HG03175 (cell line): Measurements from ENCODE around the gene MS4A4A.
"Not testable (repeated sequence)": the region's sequence is repeated elsewhere in the genome, so short reads cannot be mapped to it uniquely, and the experiment has no call there.

Experiments used
- ATAC-seq: cut with Tn5 transposase; IDR thresholded peaks from one replicate; pipeline ENCODE4 v1.9.1; 2021; ENCODE audit warnings: mild to moderate bottlenecking, moderate library complexity; ENCODE audit not compliant: unreplicated experiment

MS4A4A gene

DNA sequence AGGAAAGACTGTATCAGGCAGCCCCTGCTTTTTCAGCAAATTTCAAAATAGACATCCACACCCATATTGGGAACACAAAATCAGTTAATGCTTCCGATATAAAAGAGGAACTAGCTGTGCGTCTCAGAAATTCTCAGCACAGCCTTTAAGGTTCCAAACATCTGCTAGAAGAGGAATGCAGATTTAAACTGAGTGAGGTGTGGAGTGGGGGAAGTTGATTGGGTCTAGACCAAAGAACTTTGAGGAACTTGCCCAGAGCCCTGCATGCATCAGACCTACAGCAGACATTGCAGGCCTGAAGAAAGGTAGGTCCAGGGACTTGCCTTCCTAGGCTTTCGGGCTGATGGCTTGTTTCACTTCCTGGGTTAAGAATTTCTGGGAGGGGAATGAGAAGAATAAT is at the start of gene MS4A4A:
MS4A4A (plus strand) TSS at position 255 of the 400 bp plus-strand sequence; CDS start at position 265, 10 bp downstream.
- ATAC-seq = no peak

DNA sequence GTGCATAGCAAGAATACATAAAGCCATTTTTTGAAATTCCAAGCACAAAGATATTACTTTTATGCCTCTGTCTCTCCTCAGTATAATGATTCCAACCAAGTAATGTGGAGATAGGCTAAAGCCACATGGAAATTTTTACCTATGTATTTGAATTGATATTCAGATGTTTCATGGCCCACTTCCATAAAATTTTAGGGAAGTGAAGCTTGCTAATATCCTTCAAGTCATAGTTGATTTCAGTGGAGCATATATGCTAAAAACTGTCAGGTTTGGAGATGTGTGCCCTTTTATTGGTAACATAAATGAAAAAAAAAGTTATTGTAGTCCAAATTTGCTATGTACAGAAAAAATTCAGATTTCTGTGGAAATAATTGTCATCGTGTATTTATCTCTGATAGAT is 49.8 kb upstream of the MS4A4A start:
- no peak for ATAC-seq

DNA sequence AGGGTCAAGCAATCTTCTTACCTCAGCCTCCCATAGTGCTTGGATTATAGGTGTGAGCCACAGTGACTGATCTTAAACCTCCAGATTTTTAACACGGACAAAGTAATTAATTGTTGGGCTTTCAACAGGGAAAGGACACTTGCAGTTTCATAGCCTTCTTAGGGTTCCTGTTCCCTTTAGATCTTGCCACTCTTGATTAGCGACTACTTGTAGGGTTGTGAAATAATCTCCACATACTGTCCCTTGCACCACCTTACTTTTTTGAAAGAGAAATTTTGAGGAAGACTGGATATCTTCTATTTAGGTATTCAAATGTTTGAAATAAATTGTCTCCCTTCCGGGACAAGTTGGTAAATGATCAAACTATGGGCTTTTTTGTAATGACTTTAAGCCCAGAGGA is 45.1 kb upstream of the MS4A4A start:
- ATAC-seq = no peak

DNA sequence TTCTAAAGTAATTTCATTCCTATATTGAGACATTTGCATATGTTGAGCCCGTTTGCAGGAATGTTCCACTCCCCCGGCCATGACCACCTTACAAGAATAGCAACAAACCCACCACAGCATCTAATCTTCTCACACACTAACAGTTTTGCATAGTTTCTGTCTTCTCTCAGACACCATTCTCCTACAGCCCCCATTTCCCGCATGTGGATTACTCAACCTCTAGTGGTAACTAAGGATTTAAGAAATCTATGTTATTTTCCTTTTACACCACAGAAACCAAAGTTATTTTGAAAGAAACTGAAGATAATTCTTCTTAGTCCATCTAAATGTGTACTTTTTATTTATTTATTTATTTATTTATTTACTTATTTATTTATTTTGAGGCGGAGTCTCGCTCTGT is 39.8 kb upstream of the MS4A4A start:
- no peak for ATAC-seq

DNA sequence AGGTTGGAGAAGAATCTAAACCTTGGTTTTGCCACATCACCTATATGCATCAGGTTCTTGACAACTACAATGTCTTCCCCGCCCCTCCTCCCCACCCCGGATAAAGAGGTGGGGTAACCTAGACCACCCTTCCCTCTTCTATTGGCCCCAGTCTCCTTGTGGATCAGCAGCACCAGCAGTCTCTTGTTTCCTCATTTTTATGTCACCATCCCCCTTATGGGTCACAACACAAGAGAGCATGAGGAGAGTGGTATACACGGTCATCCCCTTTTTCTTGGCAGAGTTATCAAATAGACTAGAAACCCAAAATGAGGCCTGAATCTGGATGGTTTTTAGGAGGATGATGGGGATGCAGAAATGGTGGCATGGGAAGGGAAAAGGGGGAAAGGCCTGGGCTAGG is 38.7 kb upstream of the MS4A4A start:
- ATAC-seq = no peak

DNA sequence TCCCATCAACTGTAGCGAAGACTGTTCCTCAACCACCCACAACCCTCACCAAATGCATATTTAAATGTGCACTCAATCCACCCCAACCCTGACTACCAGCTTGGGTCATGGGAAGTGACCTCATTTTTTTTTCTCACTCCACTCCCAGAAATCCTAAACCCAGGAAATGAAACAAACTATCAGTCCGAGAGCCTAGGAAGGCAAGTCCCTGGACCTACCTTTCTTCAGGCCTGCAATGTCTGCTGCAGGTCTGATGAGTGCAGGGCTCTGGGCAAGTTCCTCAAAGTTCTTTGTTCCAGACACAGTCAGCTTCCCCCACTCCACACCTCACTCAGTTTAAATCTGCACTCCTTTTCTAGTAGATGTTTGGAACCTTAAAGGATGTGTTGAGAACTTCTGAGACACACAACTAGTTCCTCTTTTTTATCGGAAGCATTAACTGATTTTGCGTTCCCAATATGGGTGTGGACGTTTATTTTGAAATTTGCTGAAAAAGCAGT is 37.7 kb upstream of the MS4A4A start, which contains the start of gene MS4A4E:
MS4A4E (minus strand) TSS at position 398 of the 500 bp plus-strand sequence. CDS start 13,082 bp downstream, outside the sequence.
- no peak for ATAC-seq

DNA sequence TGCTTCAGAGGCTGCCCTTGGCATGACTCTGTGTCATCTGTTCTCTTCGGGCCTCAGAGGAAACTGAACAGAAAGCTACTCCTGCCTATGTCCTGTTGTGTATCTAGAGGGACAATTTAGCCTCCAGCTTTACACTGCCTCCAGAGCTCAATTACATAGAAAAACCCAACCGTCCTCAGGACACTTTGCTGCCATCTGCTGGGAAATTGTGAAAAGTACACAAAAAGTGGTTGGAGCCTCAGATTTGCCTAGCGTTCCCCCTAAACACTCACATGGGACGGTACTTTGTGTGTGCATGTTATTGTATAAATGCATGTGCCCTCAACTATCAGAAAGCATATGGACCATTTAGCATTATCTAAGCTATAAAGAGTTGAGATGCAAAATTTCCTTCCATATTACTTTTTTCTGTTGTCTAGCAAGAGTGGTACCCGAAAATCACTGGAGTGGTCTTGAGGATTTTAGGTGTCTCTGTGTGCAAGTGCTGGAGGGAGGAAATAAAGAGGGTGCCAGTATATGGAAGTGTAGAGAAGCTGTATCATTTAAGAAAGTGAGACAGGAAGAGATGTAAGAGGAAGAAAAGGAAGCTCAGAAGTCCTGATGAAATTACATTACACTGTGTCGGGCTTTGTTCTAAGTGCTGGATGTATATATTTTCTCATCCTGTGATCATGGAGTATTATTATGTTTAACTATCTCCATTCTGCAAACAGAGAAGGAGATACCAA is 28.8 kb upstream of the MS4A4A start:
- ATAC-seq = no peak

DNA sequence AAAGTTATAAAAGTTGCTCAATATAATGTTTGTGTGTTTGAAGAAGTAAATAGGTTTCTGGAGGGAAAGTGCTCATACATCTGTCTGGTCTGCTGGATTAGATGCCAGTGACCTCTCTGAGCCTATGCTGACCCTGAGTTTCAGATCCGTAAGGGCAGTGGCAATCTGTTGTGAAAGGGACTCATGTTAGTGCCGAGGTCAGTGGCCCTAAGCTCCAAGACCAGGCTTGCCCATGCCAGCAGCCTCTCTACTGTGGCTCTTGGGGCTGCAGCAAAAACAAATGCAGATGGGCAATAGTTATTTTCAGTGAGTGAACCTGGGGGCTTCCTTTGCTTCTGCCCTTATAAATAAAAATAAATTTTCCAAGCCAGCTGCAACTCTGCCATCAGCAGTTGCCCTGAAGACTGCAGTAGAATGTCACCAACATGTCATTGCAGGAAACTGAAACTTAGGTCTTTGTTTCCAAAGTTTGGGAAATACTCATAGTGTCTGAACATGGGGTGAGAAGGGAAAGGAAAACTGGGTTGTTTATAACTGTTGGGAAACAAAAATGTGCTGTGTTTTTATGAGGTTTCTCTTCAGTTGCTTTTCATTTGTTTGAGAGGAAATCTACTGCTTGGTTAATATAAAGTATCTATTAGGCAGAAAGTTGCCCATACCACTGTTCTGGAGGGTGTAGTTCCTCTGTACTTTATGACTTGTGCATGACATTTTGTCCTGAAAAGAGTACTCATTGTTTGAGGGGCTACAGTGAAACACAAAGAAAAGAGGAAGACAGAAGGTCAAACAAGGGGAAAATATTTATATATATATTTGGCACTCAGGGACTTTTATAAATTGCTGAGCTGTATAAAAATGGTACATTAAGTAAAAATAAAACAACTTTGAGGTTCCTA is 28.0 kb upstream of the MS4A4A start:
- ATAC-seq = no peak

DNA sequence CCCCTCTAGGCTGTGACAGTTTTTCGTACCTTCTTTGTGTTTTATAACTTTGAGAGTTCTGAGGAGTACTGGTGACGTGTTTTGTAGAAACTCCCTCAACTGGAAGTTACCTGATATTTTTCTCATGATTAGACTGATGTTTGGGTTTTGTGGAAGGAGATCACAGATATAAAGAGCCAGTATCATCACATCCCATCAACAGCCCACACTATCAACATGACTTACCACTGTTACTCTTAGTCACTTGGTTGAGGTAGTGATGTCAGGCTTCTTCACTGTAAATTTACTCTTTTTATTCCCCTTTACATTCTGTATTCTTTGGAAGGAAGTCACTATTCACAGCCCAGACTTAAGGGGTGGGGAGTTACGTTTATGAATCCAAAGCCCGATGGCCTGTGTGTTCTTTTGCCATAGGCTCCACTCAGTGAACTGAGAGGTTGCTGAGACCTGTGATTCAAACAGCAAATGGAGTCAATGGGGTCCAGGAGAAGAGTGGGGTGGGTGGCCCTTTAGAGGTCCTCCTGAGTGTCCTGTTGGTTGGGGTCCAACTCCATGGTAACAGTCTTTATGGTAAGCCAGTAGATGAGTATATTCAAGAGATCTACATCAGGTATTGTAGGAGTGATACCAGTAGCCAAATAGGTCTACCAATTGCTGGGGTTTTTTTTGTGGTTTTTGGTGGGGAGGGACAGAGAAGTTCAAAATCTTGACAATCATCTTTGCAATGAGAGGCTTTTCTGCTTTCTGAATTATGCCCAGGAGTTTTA is 22.3 kb upstream of the MS4A4A start:
- no peak for ATAC-seq

DNA sequence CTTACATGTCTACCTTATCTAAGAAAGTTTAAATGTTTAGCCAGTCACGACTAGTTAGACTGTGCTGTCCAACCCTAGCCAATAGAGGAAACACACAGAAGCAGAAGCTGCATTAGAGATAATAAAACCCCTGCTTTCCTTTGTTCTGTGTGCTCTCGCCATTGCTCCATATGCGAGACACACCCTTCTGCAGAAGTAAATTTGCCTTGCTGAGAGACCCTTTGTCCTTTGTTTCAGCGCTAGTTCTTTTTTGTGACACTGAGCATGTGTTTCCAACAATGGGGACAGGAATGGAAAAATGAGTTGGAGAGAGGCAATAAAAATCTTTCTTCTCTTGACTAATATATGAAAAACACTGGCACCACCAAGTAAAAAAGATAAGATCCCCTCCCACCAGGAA is 19.5 kb upstream of the MS4A4A start:
- ATAC-seq = no peak

DNA sequence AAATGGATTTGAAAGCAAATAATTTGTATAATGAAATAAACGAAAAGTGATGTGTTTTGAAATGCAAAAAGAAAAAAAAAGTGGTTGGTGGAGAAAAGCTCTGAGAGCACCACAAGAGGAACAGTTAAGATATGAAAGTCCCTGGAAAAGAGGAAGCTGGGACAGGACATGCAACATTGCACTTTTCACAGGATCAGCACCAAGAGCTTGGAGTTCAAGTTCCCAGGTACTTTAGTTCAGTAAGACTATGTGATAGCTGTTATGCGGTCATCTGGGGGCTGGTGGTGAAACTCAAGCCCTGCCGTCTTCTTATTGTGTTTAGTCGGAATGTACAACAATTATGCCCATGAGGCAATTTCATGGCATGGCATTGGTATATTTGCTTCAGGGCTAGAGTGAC is 17.1 kb upstream of the MS4A4A start:
- no peak for ATAC-seq

DNA sequence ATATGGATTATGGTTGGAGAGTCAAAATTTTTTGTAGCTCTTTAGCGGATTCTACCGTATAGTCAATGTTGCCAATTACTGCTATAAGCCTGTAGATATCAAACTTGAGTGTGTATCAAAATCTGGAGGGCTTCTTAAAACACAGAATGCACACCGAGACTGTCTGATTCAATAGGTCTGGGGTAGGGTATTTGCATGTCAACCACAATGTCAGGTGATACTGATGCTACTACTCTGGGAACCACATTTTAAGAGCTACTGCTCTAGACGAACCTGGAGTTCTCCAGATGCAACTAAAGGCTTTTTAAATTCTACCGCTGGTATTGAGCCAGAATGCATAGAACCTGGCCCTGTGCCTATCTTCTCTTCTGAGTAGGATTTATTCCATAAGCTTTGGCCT is 15.8 kb upstream of the MS4A4A start:
- no peak for ATAC-seq

DNA sequence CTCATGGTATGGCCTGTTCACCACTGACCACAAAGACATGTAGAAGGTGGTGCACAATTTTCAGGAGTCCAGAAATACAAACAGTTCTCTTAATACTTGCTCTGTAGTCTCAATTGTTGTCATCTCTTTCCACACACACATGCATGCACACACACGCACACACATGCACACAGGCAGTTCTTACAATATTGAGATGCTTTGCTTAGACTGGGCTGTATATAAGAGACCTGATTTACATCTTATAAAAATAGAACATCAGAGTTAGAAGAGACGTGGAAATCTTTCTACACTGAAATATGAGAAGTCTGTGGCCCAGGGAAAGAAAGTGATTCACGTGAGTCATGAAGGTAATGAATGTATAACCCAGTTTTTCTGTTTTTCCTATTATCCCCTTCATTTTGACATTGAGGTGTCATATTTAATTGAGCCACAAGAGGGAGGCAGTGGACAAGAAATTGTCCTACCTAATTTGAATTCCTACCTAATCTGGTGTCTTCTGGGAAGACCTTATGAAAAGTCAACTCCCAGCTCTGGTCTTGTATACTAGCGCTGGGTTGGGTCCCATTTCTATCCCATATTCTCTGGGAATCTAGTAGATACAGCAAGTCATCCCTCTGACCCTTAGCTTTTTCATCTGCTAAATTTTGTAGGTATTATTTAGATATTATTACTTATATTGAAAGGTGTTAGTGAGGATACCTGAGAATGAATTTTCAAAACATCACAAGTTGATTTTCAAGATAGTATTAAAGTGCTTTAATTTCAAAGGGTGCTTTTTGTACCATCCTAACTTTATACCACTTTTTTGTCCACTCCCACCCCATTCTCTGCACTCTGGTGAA is 14.9 kb upstream of the MS4A4A start:
- ATAC-seq = no peak

DNA sequence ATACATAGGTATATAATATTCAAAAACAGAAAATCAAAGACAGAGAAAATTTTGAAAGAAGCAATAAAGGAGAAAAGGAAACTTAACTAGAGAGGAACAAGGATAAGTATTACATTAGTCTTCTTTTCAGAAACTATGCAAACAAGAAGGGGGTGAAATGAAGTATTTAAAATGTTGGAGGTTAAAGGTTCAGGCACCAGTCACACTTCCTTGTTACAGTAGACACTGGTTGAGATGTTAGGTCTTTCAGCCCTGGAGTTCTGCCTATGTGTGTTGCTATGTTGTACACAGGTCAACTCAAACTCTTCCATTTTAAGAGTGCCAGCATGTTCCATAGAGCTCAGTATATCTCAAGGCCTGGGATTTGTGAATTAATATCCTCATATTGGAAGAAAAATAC is 6.0 kb upstream of the MS4A4A start:
- no peak for ATAC-seq

DNA sequence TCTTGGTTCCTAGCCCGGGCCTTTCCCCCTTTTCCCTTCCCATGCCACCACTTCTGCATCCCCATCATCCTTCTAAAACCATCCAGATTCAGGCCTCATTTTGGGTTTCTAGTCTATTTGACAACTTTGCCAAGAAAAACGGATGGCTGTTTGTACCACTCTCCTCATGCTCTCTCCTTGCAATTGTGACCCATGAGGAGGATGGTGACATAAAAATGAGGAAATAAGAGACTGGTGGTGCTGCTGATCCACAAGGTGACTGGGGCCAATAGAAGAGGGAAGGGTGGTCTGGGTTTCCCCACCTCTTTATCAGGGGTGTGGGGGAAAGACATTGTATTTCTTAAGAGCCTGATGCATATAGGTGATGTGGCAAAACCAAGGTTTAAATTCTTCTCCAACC is 1.0 kb downstream of the MS4A4A start:
- ATAC-seq = no peak

DNA sequence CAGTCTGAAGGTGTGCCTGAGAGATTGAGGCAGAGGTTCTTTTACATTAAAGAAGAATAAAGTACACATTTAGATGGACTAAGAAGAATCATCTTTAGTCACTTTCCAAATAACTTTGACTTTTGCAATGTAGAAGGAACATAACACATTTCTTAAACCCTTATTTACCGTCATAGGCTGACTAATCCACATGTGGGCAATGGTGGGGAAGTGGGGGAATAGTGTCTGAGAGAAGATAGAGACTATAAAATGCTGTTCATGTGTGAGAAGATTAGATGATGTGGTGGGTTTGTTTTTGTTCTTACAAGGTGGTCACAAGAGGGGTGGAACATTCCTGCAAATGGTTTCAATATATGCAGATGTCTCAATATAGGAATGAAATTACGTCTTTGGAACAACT is 1.8 kb downstream of the MS4A4A start:
- ATAC-seq = no peak

DNA sequence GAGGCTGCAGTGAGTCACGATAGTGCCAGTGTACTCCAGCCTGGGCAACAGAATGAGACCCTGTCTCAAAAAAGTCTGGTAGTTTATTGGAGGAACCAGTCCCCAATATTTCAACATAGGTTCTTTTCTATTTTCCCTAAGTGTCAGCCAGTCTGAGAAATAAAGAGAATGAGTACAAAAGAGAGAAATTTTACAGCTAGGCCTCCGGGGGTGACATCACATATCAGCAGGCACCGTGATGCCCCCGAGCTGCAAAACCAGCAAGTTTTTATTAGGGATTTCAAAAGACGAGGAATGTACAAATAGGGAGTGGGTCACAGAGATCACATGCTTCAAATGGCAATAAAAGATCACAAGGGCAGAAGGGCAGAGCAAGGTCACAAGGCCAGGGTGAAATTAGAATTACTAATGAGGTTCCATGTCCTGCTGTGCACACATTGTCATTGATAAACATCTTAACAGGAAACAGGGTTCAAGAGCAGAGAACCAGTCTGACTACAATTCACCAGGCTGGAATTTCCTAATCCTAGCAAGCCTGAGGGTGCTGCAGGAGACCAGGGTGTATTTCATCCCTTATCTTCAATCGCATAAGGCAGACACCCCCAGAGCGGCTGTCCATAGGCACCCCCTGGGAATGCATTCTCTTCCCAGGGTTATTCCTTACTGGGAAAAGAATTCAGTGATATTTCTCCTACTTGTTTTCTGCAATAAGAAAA is 5.1 kb downstream of the MS4A4A start:
- not testable (repeated sequence) for ATAC-seq

DNA sequence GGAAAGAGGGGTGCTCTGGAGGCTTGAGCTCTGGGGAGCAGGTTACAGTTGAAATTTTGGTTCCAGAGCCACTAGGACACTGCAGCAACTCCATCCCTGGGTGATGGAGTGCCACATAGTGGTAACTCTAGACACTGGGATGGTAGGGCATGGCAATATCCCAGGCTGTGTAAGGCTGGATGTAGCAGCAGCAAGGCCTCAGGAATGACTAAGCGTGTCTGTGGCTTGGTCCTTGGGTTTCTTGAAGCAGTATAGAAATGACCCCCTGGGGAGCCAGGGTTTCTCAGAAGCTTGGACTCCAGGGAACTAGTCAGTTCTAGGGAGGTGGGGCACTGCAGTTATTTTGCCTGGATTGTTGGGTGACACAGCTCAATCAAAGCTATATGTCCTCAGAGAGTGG is 8.1 kb downstream of the MS4A4A start:
- ATAC-seq = no peak

DNA sequence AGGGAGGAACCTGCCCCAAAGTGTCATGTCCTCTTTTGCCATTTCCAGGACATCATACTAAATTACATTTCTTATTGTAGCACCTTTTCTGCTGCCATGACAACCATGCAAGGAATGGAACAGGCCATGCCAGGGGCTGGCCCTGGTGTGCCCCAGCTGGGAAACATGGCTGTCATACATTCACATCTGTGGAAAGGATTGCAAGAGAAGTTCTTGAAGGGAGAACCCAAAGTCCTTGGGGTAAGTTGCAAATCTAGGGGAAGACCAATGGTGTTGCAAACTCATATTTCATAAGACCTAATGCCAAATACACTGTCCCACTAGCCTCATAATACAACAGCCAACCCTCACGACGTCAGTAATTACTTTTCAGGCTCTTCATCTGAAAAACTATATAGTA is 11.7 kb downstream of the MS4A4A start:
- ATAC-seq = no peak

DNA sequence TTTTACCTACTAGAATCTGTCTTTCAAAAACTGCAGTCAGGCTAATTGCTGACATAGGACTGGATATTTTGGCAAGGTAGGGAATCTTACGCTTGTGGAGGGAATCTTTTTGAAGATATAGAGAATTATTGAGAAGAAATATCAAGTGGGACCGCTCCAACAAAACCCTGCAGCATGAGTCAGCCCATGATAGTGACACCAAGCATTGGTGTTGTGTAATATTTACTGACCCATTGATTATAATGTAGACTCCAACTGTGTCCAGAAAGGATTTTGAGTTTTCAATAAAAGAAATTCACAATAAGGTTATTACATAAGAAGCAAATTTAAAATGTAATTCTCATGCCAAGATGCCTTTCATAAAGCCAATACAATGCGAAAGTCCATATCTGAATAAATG is 20.7 kb downstream of the MS4A4A start:
- no peak for ATAC-seq
